GM12874 (cell line): ENCODE measurements around the gene STON1.

Source experiments
- TF ChIP-seq, protein P1 (sequence below): IDR thresholded peaks from 2 replicates; pipeline ENCODE4 v1.5.1; 2011; ENCODE audit warnings: low read depth, mild to moderate bottlenecking, control low read depth, low read length, moderate library complexity; ENCODE audit not compliant: insufficient read depth

Gene STON1

DNA sequence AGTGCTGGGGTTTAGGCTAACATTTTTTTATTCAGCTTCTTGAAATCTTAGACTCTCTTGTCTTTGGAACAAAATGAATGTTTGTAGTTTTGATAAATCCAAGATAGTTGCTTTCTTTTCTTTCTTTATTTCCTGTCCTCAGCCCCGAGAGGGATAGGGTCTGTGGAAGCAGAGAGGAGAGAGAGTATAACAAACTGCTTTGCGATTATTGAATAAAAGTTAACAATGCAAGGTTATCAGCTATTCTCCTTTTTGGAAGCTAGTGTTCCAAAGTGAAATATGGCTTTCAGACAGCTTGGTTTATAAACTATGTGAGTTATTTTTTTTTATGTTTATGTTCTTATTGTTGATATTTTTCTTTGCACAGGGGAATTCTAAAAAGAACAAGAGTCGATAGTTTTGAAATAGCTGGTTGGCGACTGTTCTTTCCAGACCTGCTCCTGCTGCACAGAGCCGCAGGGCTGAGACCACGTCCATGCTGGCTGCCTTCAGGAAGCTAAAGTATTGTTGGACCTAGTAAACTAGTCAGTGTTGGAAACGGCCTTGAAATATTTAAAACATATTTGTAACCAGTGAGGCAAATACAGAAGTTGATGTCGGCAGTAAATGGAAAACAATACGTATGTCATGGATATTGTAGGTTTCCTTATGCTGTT lies 15.5 kb upstream of the STON1 start:
- TF ChIP-seq, protein P1, sequence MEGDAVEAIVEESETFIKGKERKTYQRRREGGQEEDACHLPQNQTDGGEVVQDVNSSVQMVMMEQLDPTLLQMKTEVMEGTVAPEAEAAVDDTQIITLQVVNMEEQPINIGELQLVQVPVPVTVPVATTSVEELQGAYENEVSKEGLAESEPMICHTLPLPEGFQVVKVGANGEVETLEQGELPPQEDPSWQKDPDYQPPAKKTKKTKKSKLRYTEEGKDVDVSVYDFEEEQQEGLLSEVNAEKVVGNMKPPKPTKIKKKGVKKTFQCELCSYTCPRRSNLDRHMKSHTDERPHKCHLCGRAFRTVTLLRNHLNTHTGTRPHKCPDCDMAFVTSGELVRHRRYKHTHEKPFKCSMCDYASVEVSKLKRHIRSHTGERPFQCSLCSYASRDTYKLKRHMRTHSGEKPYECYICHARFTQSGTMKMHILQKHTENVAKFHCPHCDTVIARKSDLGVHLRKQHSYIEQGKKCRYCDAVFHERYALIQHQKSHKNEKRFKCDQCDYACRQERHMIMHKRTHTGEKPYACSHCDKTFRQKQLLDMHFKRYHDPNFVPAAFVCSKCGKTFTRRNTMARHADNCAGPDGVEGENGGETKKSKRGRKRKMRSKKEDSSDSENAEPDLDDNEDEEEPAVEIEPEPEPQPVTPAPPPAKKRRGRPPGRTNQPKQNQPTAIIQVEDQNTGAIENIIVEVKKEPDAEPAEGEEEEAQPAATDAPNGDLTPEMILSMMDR = no peak

DNA sequence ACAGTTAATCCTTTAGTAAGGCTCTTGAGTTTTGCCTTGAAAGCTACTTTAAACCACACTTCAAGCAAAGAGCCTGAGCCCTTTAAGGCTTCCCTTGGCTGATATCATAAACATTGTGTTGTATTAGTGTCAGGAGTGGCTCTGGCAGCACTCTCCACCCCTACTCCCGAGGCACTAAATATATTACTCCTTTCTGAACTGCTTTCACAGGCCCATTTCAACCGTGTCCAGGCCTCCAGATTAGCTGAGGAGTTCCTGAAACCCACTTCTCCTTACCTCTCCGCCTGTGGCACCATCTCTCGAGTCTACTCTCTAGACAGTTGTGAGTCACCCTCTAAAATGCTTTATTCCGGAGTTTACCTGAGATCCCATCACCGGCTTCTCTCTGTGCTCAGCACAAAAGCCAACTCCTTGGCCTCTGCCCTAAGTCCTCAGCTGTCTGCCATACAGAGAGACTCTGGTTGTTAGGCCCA lies 14.4 kb upstream of the STON1 start:
- TF ChIP-seq, protein P1 = no peak

GRCh38 chr2:48519593-48519992 lies 10.4 kb upstream of the STON1 start:
- TF ChIP-seq, protein P1 = no peak

GRCh38 chr2:48525269-48525943 lies 4.5 kb upstream of the STON1 start:
- TF ChIP-seq, protein P1 = no peak

DNA sequence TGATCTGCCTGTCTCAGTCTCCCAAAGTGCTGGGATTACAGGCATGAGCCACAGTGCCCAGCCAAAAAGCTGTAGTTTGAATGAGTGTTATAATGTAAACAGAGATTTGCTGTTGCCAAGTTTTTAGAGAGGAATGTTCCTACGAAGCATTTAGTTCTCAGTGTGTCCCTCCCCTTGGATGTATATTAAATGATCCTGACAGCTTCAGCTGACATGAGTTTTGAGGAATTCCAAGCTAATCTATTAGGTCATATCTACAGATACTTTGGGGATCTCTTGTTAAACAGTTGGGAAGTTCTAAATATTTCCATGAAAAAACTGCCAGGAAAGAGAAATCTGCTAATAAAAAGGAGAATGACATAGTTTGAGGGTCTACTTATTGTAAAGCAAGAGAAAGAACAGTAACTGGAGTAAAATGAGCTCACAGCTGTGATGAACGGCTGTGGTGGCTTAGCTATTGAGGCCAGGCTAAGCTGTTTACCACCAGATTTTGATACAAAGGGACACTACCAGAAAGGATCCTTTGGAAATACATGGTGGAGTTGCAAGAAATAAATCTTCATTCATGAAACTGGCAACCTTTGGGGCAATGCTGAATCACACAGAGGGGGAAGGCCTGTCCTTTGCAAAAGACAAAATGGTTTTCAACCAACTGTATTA lies 2.6 kb upstream of the STON1 start:
- TF ChIP-seq, protein P1 = no peak

GRCh38 chr2:48528431-48528830 lies 1.5 kb upstream of the STON1 start:
- TF ChIP-seq, protein P1 = no peak

- TF ChIP-seq, protein P1 = no peak
These were observed 760 bp upstream of the STON1 start for GRCh38 chr2:48529194-48529593.
